ENCODE data around the gene DNM3.

Gene DNM3

DNA sequence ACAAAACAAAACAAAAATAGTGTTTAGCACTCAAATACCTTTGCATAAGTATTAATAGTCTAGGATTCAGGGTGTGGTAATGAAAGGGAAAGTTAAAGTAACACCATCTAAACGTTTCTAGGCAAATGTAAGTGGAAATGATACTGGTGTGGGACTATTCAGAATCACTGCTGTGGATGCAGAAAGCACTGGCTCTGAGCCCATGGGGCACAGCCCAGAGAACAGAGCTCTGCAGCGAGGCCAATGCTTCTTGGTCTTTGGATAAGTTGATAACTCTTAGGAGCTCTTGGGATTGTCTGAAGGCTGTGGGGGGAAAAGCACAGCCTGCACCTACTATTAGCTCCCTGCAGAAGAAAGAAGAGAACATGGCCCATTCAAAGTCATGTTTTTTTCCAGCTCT, 21.4 kb upstream of the DNM3 start:
- no peak for DNase-seq

DNA sequence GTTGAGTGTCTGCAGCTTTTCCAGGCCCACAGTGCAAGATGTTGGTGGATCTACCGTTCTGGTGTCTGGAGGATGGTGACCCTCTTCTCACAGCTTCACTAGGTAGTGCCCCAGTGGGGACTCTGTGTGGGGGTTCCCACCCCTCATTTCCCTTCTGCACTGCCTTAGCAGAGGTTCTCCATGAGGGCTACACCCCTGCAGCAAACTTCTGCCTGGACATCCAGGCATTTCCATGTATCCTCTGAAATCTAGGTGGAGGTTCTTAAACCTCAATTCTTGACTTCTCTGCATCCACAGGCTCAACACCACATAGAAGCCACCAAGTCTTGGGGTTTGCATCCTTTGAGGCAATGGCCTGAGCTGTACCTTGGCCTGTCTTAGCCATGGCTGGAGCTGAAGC, 14.3 kb upstream of the DNM3 start:
- no peak for DNase-seq

DNA sequence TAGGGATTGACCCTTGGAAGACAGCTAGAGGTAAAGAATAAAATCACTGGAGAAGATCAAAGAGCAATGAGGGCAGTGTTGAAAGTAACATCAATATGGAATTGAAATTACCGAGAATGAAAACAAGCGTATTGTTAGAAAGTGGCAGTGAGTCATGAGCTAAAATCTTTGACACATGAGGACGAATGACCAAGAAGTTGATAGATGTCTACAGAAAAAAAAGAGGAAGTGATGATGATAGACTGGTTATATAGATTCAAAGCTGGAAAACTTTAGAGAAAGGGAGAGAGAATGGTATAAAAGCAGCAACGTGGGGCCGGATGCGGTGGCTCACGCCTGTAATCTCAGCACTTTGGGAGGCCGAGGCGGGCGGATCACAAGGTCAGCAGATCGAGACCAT, 12.5 kb upstream of the DNM3 start:
- DNase-seq = no peak

DNA sequence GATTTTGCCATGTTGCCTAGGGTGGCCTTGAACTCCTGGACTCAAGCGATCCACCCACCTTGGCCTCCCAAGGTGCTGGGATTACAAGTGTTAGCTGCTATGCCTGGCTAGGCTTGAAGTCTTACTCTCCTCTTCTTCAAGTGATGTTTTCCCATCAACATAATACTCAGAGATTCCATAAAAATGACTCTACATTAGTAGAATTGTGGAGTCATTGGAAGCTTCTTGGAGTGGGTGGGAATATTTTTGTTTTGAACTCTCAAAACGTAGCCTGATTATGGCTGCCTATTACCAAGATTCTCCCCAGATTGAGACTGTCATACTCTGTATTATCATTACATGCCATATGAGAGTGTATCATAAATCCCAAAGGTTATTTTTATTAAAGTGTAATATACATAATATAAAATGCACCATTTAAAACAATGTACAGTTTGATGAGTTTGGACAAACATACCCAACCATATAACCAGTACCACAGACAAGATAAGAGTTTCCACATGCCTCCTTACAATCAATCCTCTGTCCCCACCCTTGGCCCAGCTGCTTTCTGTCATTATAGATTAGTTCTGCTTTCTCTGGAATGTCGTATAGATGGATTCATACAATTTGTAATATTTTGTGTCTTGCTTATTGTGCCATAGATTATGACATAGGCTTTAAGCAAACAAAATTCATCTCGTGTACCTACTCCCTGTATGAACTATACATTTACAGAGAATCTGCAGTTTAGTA, 8.0 kb upstream of the DNM3 start:
- no peak for DNase-seq

DNA sequence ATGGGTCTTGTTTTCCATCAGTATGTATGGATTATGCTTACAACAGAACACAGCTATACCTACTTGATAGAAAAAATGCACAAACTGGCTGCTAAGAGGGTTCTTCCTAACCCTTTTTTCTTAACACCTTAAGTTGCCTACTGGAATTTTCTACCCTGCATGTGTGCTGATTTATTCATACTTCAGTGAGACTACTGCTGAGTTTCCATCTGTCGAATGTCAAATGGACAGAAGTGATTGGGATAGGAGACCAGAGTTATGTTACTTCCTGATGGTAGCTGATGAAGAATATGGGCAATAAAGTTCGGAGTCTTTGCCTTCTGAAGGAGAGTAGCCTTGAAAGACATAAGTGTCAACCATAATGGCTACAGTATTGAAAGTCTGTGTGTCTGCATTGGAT, 6.5 kb upstream of the DNM3 start:
- DNase-seq = no peak

DNA sequence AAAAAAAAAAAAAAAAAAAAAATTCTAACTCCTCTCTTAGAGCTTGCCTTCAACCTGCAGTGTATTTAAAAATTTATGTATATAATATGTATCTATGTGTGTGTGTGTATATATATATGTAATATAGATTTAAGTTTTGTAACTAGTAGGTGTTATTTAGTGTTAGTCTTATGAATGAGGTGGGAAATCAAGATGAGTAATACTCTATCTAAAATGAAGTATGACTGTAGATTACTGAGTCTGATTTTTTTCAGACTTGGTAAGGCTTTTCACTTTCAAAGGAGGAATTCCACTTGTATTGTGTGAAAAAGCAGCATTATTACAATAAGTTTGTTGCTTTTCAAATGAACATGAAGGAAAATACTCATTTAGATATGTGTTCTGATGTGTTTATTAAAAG, 5.4 kb upstream of the DNM3 start:
- DNase-seq = no peak

DNA sequence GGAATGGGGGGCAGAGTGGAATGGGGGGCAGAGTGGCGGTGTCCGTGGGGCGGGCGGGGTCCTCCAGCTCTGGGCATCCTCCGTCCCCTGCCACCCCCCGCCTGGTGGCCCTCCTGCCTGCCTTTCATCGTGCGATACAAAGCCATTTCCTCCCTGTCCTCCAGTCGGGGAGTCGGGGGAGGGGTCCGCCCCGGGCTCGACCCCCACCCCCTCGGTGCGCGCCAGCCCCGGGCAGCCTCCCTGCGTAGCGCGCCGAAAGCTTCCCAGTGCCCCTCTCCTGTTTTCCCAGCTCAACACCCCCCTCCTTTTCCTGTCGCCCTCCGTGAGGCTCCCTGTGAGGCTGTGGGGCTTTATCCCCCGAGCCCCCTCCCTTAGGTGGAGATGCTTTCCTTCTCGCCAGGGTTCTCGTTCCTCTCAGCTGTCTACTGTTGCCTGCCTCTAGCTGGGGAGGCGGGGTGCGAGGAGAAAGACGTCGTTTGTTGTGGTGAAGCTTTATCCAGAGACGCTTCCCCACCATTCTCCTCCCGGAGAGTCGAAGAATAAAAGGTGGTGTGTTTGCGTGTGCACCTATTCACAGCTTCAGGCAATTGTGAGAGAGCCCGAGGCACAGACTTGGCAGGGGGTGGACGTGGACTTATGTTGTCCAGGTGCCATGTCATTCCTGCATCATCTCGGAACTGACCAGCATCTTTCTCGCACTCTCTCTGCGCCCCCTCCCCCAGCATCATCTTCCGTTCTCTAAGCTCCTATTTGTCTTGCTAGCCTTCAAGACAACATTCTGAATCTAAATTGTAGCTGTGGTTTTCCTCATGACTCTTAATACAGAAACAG, 848 bp downstream of the DNM3 start:
- DNase-seq = peak; percentile 29

DNA sequence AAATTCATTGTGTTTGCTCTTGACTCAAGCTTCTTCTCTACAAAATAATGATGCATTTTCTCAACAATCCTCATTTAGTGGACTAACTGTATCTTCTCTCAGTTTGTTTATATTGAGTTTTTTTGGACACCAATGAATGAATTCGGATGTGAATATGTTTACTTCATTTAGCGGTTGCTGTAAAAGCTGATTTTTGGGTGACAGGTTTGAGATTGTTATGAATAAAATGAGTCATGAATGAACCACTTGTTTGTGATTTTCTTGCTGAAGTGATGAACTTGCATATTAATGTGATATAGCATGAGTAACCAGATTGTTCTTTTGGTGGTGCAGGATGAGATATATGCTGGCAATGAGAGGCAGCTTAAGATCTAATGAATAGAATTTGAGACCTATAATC, 3.1 kb downstream of the DNM3 start:
- no peak for DNase-seq

DNA sequence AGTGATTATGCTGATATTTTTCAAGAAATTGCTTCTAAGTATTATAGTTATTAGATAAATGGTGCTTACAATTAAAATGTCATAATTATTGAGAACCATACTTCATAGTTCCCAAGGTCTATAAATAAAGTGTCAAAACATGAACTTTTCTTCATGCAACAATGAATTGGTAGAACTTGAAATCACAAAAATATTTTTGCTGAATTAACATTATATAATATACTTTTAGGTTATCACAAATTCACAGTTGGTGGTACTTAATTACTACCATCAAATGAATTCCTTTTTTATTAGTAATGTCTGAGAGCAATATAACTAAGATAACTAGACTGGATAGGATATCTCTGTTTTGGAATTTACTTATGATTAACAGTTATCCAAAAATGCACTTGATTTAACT, 4.7 kb downstream of the DNM3 start:
- no peak for DNase-seq

DNA sequence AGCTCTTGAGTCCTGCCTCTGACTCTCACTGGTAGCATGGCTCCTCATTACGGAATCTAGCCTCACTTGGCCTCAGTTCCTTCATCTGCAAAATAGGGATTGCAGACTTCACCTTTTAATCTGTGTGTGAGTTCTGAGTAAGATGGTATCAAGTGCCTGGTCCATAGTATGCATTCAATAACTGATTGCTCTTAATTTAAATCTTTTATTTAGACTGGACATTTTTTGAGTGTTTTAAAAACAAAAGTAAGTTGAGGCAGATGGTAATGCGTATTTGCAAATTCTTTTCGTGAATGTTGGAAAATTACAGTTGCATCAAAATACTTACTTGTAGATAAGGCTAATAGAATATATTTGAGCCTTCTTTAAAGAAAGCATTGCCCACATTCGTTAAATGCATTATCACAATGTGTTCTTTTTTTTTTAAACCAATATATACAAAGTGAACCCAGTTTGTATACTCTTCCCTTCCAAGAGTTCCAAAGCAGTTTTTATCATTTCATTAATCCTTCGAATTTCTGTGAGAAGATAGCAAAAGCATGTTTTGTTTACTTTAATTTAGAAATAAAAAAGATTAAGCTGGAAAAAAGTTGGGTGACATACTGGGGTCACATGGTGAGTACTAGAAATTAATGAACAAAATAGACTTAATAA, 8.1 kb downstream of the DNM3 start:
- DNase-seq = no peak

DNA sequence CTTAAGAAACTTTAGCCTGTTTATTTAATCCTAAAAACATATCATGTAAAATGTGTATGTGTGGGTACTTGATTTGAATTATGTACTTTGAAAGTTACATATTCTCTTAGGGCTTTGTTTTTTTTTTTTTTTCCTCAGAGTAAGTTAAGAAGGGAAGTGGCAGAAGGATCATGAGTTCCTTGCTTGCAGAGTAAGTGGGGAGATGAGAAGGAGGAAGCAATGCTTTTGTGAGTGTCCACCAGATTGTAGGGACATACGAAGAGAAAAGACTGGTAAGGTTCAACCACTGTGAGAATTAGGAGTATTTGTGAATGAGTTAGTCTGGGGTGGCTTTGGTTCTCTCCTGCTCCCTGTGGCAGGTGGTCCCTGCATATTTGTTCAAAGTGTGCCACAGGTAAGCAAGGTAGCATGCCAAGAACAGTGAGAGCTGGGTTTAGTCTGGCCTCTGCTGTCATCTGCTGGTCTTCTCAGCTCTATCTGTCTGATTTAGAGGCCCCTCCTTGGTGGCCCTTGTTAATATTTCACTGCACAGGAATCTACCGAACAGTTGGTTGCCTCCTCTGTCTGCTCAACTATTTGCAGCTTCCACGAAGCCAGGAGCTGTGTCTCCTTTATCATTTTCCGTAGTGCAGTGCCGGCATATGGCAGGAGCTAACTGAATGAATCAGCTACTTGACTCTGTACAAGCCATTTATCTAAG, 9.5 kb downstream of the DNM3 start:
- no peak for DNase-seq

DNA sequence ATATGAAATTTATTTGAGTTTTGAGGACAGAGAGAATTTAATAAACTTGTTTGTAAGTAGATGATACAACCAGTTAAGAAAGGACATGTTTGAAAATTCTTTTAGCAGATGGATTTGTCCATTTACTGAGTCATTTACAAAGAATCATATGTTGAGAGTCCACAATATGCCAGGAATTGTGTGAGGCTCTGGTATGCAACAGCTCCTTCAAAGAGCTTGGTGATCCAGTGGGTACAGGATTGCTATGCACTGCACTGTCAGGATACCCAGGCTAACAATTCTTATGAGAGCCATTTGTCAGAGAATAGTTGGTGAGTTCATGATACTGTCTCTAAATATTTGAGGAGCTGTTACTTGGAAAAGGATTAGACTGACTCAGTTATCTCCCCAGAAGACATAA, 11.0 kb downstream of the DNM3 start:
- no peak for DNase-seq

DNA sequence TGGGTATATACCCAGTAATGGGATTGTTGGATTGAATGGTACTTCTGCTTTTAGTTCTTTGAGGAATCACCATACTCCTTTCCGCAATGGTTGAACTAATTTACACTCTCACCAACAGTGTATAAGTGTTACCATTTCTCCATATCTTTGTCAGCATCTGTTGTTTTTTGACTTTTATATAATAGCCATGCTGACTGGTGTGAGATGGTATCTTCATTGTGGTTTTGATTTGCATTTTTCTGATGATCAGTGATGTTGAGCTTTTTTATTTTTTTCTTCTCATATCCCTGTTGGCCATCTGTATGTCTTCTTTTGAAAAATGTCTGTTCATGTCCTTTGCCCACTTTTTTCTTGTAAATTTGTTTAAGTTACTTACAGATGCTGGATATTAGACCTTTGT, 14.1 kb downstream of the DNM3 start:
- no peak for DNase-seq

DNA sequence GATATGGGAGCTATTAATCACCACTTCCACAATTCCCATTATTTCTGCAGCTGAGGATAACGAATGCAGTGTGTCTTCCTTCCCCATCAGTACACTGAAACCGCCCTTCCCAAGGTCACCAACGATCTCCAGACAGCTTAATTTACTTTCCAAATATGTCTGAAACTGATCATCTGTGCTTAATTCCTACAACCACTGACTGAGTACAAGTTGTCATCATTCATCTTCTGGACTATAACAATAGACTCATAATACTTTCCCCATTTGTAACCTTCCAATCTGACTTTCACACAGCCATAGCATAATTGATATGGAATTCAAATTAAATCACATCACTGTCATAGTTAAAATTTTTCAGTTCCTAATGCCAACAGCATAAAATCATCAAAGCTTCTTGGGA, 17.4 kb downstream of the DNM3 start:
- no peak for DNase-seq

DNA sequence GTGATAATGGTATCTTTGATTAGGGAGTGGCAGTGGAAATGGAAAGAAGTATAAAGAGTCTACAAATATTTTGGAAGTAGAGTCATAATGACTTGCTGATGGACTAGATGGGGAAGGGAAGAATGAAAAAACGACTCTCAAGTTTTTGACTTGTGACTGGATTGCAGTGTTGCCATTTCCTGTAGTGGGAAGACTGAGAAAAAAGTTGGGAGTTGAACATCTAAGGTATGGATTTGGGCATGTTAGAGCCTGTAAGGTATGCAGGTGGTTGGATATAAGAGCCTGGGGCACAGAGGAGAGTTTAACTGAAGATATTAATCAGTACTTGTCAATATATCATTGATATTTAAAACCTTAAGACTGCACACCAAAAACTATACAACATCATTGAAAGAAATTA, 19.4 kb downstream of the DNM3 start:
- no peak for DNase-seq

DNA sequence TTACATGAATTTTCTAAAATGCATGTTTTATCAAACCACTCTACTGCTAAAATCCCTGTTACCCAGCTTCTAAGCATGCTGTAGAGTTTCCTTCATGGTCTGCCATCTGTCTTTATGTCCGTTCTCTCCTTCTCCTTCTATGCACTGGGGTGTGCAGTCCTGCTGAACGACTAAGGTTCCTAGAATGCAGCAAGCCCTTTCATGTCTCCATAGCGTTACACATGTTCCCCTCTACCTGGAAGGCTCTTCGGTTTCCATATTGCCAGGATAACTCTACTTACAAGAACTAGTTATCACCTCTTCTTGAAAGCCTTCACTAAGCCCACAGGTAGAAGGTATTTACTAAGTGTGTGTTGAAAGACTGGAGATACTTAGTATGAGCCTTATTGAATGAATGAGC, 22.2 kb downstream of the DNM3 start:
- no peak for DNase-seq

DNA sequence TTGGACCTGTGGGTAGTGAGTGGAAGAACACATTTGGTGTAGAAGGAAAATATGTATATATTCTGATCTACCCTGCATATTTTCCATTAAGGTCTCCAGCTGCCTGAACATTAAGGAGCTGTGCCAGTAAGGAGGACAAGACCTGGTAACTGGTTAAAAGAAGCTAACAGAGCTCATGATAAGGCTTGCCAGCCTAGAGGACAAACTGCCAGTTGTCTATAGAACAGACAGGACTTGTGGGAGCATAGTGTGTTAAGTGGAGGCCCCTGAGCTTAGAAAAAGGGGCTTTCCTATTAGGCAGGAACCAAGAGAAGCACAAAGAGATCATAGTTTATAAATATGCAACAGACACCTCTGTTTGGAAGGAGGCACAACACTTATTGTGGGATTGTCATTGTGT, 23.0 kb downstream of the DNM3 start:
- no peak for DNase-seq

DNA sequence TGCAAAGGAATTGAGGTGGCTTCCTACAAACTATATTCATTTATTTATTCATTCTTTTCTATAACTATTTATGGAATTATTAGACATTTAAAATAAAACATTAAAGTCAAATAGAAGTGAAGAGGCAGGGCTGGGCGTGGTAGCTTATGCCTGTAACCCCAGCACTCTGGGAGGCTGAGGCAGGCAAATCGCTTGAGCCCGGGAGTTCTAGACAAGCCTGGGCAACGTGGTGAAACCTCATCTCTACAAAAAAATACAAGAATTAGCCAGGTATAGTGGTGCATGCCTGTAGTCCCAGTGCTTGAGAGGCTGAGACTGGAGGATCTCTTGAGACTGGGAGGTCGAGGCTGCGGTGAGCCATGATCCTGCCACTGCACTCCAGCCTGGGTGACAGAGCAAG, 23.8 kb downstream of the DNM3 start:
- DNase-seq = no peak

DNA sequence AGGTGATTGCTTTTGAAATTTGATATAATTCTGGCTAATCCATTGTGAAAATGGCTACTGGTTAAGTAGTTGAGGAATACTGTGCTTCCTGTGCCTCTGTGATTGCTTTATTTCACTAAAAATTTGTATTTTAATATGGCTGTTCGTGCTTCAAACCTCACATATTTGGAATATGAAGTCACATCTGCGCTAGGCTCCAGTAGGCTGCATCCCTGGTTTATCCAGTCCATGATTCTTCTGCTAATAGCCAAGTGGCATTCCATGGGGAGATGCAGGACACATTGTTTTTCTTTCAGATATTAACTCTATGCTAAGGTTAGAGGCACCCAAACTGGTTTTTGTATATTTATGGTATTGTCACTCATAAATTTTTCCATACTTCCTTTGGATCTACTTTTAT, 25.9 kb downstream of the DNM3 start:
- no peak for DNase-seq

DNA sequence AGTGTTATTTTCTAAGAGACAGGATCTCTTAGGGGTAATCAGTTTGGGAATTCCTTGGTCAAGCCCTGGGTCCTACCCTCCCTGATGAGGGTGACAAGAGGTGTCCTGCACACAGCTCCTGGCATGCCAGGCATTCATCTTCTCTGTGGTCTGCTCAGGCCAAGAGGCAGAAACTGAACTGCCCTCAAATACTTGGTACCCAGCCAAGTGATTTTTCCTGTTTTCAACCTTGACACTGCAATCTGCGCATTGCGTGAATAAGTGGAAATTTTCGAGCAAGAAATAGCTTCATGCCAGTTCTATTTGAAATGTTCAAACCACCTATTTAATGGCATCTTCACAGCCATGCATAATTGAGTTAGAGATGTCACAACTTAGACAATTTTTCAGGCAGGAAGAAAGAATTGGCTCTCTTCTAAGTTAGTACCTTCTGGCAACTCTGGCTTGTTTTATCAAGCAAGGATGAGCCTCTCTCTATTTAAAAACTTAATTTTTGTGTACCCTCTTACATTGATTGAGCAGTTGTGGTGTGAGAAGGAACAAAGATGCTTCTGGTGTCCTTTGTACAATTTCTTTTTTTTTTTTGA, 27.0 kb downstream of the DNM3 start:
- no peak for DNase-seq

DNA sequence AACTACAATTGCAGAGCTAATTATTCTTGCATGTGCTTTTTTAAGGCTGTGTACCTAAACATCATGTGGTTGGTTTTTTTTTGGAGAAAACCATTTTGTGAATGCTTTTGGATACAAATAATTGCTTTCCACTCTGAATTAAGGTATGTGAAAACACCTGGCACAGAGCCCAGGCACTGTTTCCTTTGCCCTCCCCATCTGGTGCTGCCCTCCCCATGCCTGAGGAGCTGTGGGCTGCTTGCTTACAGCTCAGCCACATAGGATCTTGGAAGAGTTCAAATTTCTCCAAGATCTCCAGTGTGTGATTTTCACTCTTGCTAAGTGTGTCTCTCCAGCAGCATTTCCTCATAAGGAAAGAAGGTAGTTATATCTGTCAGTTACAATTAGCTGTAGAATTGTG, 27.8 kb downstream of the DNM3 start:
- no peak for DNase-seq

DNA sequence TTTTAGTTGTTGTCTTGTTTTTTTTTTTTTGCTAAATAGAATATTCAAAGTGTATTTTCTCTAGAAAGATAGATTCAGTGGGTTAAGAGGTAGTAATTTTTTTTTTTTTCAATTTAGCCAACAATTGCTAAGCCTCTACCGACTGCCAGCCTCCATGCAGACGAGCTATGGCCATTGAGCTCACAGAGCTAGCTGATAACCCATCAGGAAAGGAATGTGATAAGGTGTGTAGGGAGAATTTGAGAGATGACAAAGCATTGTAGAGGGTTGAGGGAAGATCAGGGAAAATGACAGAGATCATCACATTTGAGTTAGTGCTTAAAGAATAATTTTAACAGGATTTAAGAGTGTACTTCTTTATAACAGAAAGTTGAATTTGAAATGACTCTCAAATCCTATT, 30.6 kb downstream of the DNM3 start:
- DNase-seq = no peak

DNA sequence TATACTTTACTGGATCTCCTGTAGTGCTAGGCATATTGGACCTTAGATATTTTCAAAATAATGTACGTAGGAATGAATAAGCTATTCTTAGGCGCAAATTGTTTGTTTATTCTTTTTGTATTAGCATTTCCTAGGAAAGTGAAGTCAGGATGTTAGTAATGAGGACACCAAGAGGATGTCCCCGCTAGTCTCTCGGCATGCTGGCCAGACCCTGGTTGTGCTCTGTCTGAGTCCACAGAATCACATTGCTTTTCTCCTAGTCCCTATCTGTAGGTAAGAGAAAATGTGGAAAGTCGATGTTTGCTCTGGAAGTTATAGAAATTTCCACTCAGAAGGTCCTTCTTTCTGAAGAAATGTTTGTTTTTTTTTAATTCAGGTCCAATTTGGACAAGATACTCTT, 31.1 kb downstream of the DNM3 start:
- no peak for DNase-seq

Measured in NCI-H1092 treated with DMSO at 0.1 percent for 48 hours (cell line).